ENCODE results near the gene GLRX5. TPM values are rescaled to one million over a fixed set of nuclear protein-coding genes. Genes with fewer than 3 reads are reported as not detected.

The GLRX5 gene
- total RNA-seq, 1 experiment from 2014 or later, result 72.8 TPM

DNA sequence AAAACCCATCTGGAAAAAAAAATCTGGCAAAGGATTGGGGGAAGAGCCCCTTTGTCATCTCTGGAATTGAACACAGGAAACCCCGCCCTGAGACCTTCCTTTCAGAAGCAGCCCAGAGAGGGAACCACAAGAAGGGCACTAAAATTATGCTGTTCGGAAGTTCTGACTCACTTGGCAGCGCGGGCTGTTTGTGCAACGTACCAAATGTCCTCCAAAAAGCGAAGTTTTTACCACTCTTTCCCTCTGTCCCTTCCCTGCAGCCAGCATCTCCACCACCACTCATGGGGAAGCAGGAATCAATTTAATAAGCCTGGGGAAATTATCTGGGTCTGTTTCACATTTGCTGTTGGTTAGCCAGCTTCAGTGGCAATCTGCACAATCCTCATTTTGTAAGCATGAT is 15.2 kb upstream of the GLRX5 start:
- Mint-ChIP-seq H3K27ac (no peak overlapping the region), H3K27me3 (ENCODE audit: low read depth) (peaks cover 39% of the 10 kb centered on the region), H3K4me1 (peaks cover 18% of the 10 kb centered on the region), H3K4me3 (no peak overlapping the region), H3K36me3 (no peaks in the 10 kb centered on the region), H3K9me3 (no peaks in the 10 kb centered on the region)
- no peak for DNase-seq (ENCODE audit: low spot score)
- ChIA-PET POLR2A (no interaction called here), CTCF (interaction anchor here (0.9 to 1.9 kb wide), 3 partner anchors 67 to 105 kb away, joined by 3 to 4 read pairs (median 4); no protein-coding TSS in a partner anchor)
- ATAC-seq, result no peak
- TF ChIP-seq ETV6 (CRISPR knock-in tag; IDR thresholded peaks at IDR 0.05) (no peak), ZNF671 (CRISPR knock-in tag; IDR thresholded peaks at IDR 0.05) (no peak), ZSCAN18 (CRISPR knock-in tag; IDR thresholded peaks at IDR 0.05) (no peak), EMX1 (CRISPR knock-in tag; IDR thresholded peaks at IDR 0.05) (no peak), GTF2I (CRISPR knock-in tag; conservative IDR thresholded peaks at IDR 0.05) (no peak), FOXK1 (CRISPR knock-in tag; IDR thresholded peaks at IDR 0.05) (no peak), HMGA2 (CRISPR knock-in tag; IDR thresholded peaks at IDR 0.05) (no peak), CBFB (CRISPR knock-in tag; IDR thresholded peaks at IDR 0.05; ENCODE audit: low read depth) (no peak), RELA (CRISPR knock-in tag; IDR thresholded peaks at IDR 0.05; ENCODE audit: borderline replicate concordance) (no peak), NR1H2 (CRISPR knock-in tag; IDR thresholded peaks at IDR 0.05) (no peak), SP1 (CRISPR knock-in tag; conservative IDR thresholded peaks at IDR 0.05) (no peak)
- TF ChIP-seq, protein P1, sequence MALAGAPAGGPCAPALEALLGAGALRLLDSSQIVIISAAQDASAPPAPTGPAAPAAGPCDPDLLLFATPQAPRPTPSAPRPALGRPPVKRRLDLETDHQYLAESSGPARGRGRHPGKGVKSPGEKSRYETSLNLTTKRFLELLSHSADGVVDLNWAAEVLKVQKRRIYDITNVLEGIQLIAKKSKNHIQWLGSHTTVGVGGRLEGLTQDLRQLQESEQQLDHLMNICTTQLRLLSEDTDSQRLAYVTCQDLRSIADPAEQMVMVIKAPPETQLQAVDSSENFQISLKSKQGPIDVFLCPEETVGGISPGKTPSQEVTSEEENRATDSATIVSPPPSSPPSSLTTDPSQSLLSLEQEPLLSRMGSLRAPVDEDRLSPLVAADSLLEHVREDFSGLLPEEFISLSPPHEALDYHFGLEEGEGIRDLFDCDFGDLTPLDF (CRISPR knock-in tag; IDR thresholded peaks at IDR 0.05), result no peak
- TF ChIP-seq, protein P2, sequence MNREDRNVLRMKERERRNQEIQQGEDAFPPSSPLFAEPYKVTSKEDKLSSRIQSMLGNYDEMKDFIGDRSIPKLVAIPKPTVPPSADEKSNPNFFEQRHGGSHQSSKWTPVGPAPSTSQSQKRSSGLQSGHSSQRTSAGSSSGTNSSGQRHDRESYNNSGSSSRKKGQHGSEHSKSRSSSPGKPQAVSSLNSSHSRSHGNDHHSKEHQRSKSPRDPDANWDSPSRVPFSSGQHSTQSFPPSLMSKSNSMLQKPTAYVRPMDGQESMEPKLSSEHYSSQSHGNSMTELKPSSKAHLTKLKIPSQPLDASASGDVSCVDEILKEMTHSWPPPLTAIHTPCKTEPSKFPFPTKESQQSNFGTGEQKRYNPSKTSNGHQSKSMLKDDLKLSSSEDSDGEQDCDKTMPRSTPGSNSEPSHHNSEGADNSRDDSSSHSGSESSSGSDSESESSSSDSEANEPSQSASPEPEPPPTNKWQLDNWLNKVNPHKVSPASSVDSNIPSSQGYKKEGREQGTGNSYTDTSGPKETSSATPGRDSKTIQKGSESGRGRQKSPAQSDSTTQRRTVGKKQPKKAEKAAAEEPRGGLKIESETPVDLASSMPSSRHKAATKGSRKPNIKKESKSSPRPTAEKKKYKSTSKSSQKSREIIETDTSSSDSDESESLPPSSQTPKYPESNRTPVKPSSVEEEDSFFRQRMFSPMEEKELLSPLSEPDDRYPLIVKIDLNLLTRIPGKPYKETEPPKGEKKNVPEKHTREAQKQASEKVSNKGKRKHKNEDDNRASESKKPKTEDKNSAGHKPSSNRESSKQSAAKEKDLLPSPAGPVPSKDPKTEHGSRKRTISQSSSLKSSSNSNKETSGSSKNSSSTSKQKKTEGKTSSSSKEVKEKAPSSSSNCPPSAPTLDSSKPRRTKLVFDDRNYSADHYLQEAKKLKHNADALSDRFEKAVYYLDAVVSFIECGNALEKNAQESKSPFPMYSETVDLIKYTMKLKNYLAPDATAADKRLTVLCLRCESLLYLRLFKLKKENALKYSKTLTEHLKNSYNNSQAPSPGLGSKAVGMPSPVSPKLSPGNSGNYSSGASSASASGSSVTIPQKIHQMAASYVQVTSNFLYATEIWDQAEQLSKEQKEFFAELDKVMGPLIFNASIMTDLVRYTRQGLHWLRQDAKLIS (CRISPR knock-in tag; IDR thresholded peaks at IDR 0.05; ENCODE audit: borderline replicate concordance), result no peak
- TF ChIP-seq, protein P3, sequence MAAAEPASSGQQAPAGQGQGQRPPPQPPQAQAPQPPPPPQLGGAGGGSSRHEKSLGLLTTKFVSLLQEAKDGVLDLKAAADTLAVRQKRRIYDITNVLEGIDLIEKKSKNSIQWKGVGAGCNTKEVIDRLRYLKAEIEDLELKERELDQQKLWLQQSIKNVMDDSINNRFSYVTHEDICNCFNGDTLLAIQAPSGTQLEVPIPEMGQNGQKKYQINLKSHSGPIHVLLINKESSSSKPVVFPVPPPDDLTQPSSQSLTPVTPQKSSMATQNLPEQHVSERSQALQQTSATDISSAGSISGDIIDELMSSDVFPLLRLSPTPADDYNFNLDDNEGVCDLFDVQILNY (CRISPR knock-in tag; IDR thresholded peaks at IDR 0.05), result no peak

DNA sequence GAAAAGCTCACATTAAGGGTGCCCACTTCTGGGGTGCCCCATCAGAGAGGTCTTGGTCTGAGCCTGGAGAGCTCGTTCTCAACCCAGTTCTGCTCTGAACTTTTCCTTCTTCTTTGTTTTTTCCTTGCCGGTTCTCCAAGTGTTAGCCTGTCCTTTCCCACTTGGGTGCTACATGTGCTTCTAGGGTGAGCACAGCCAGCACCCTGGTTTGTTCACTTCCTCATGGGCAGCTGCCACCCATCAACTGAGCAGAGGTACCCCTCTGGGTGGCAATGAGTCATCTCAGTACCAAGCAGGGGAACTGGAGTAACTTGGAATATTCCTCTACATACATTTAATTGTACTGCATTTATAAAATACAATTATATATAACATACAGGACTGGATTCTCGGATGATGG is 14.5 kb upstream of the GLRX5 start:
- no peak overlapping the region for H3K27ac Mint-ChIP-seq
- DNase-seq (ENCODE audit: low spot score) (no peak), ATAC-seq (no peak)
- peaks cover 13% of the 10 kb centered on the region for H3K4me1 Mint-ChIP-seq
- ChIA-PET POLR2A (no interaction called here), CTCF (interaction anchor here (0.9 to 1.9 kb wide), 3 partner anchors 68 to 106 kb away, joined by 3 to 4 read pairs (median 4); no protein-coding TSS in a partner anchor)
- H3K9me3 Mint-ChIP-seq, result no peaks in the 10 kb centered on the region
- H3K4me3 Mint-ChIP-seq, result no peak overlapping the region
- no peak for TF ChIP-seq SOX15 (CRISPR knock-in tag; IDR thresholded peaks at IDR 0.05)
- no peak for TF ChIP-seq ZMAT4 (CRISPR knock-in tag; IDR thresholded peaks at IDR 0.05)
- TF ChIP-seq SP1 (CRISPR knock-in tag; conservative IDR thresholded peaks at IDR 0.05), result no peak
- TF ChIP-seq, protein P4, sequence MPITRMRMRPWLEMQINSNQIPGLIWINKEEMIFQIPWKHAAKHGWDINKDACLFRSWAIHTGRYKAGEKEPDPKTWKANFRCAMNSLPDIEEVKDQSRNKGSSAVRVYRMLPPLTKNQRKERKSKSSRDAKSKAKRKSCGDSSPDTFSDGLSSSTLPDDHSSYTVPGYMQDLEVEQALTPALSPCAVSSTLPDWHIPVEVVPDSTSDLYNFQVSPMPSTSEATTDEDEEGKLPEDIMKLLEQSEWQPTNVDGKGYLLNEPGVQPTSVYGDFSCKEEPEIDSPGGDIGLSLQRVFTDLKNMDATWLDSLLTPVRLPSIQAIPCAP (CRISPR knock-in tag; IDR thresholded peaks at IDR 0.05), result no peak
- no peak for TF ChIP-seq FOXP1 (CRISPR knock-in tag; IDR thresholded peaks at IDR 0.05; ENCODE audit: borderline replicate concordance)
- no peak for TF ChIP-seq TCF7 (CRISPR knock-in tag; IDR thresholded peaks at IDR 0.05; ENCODE audit: low read depth)
- no peak for TF ChIP-seq MXD4 (CRISPR knock-in tag; IDR thresholded peaks at IDR 0.05; ENCODE audit: borderline replicate concordance)
- TF ChIP-seq ATF6 (CRISPR knock-in tag; IDR thresholded peaks at IDR 0.05), result no peak
- TF ChIP-seq SMAD3 (CRISPR knock-in tag; IDR thresholded peaks at IDR 0.05; ENCODE audit: borderline replicate concordance), result no peak
- no peak for TF ChIP-seq USF1 (CRISPR knock-in tag; IDR thresholded peaks at IDR 0.05)
- TF ChIP-seq TP53 (CRISPR knock-in tag; IDR thresholded peaks at IDR 0.05), result no peak
- no peak for TF ChIP-seq EMX1 (CRISPR knock-in tag; IDR thresholded peaks at IDR 0.05)
- no peak for TF ChIP-seq FOXK1 (CRISPR knock-in tag; IDR thresholded peaks at IDR 0.05)
- H3K27me3 Mint-ChIP-seq (ENCODE audit: low read depth), result peaks cover 33% of the 10 kb centered on the region
- H3K36me3 Mint-ChIP-seq, result no peaks in the 10 kb centered on the region

Data from WTC11 (cell line).